Osteoblast (primary cell): Measurements from ENCODE around the gene NRP2. TPM values are rescaled to one million over a fixed set of nuclear protein-coding genes. Genes with fewer than 3 reads are reported as not detected.

Experiments used
- DNase-seq: peaks from one replicate; pipeline ENCODE4 v3.0.0; 2011; ENCODE audit warnings: low spot score, mixed read lengths; ENCODE audit not compliant: insufficient read length; ENCODE audit errors: missing footprints
- H2AFZ ChIP-seq: 2 replicates; pipeline ENCODE4 v1.6.0; 2011; ENCODE audit warnings: mild to moderate bottlenecking, low read length
- H3K27ac ChIP-seq: 2 replicates; pipeline ENCODE4 v1.5.1; 2011; ENCODE audit warnings: mild to moderate bottlenecking, low read depth, low read length, moderate library complexity
- H3K27me3 ChIP-seq: 2 replicates; pipeline ENCODE4 v1.6.0; 2012; ENCODE audit warnings: mild to moderate bottlenecking, control low read depth, inconsistent platforms, low read length, moderate library complexity; ENCODE audit not compliant: insufficient read depth
- H3K36me3 ChIP-seq: 2 replicates; pipeline ENCODE4 v1.5.1; 2011; ENCODE audit warnings: mild to moderate bottlenecking, low read length, control low read depth, moderate library complexity; ENCODE audit not compliant: insufficient read depth
- H3K4me1 ChIP-seq: 2 replicates; pipeline ENCODE4 v1.5.1; 2011; ENCODE audit warnings: mild to moderate bottlenecking, low read length, control low read depth, moderate library complexity; ENCODE audit not compliant: insufficient read depth
- H3K4me2 ChIP-seq: 2 replicates; pipeline ENCODE4 v1.6.0; 2011; ENCODE audit warnings: mild to moderate bottlenecking, low read length; ENCODE audit not compliant: insufficient read depth
- H3K4me3 ChIP-seq: fragments of 200-600 bp; sonication (generic); 3 replicates; pipeline ENCODE4 v1.5.1; 2012; ENCODE audit warnings: mild to moderate bottlenecking, low read length, inconsistent platforms; ENCODE audit not compliant: insufficient read depth
- H3K79me2 ChIP-seq: 2 replicates; pipeline ENCODE4 v1.6.0; 2012; ENCODE audit warnings: mild to moderate bottlenecking, low read length, control low read depth, inconsistent platforms; ENCODE audit not compliant: insufficient read depth
- H3K9me3 ChIP-seq: 2 replicates; pipeline ENCODE4 v1.5.1; 2011; ENCODE audit warnings: low read depth, low read length, control low read depth
- H4K20me1 ChIP-seq: 2 replicates; pipeline ENCODE4 v1.6.0; 2012; ENCODE audit warnings: mild to moderate bottlenecking, low read length, control low read depth; ENCODE audit not compliant: insufficient read depth
- CTCF ChIP-seq: IDR thresholded peaks from 2 replicates; pipeline ENCODE4 v1.5.1; 2011; ENCODE audit warnings: mild to moderate bottlenecking, low read depth, low read length, moderate library complexity; ENCODE audit errors: extremely low read depth
- total RNA-seq: library from RNA; depleted of rRNA; stranded (reverse); fragments of >200 nt; gene quantifications from 2 replicates; pipeline ENCODE4 v1.2.3, GENCODE V29; 2012

Gene NRP2
- total RNA-seq, 1 donor, result 183 TPM

GRCh38 chr2:205739620-205740019, 57.3 kb downstream of the NRP2 start:
- Histone ChIP-seq H3K27ac (no peak overlapping the region), H3K9me3 (no peaks in the 10 kb centered on the region), H3K36me3 (peaks cover 83% of the 10 kb centered on the region), H3K4me3 (no peak overlapping the region), H4K20me1 (no peaks in the 10 kb centered on the region), H3K4me1 (peaks cover 5% of the 10 kb centered on the region), H3K27me3 (no peaks in the 10 kb centered on the region), H2AFZ (no peak overlapping the region), H3K4me2 (no peak overlapping the region), H3K79me2 (no peaks in the 10 kb centered on the region)
- TF ChIP-seq CTCF, result no peak
- no peak for DNase-seq

DNA sequence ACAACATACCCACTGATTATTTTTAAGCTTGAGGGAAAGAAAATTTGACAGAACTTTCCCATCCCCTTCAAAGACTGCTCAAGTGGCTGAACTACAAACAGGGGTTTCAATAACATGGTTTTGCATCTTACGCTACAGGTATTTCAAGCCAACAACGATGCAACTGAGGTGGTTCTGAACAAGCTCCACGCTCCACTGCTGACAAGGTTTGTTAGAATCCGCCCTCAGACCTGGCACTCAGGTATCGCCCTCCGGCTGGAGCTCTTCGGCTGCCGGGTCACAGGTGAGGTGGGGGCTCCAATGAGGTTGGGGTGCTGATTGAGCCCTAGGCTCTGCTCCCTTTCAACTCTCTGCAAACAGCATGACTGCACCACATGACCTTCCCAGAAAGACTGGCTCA, 58.1 kb downstream of the NRP2 start:
- DNase-seq, result no peak
- H3K4me2 ChIP-seq, result no peak overlapping the region
- no peaks in the 10 kb centered on the region for H3K27me3 ChIP-seq
- peaks cover 84% of the 10 kb centered on the region for H3K36me3 ChIP-seq
- no peaks in the 10 kb centered on the region for H3K9me3 ChIP-seq
- no peaks in the 10 kb centered on the region for H3K79me2 ChIP-seq
- no peak for TF ChIP-seq CTCF
- H3K4me1 ChIP-seq, result no peaks in the 10 kb centered on the region
- H4K20me1 ChIP-seq, result no peaks in the 10 kb centered on the region
- H3K27ac ChIP-seq, result no peak overlapping the region
- no peak overlapping the region for H3K4me3 ChIP-seq
- no peak overlapping the region for H2AFZ ChIP-seq

DNA sequence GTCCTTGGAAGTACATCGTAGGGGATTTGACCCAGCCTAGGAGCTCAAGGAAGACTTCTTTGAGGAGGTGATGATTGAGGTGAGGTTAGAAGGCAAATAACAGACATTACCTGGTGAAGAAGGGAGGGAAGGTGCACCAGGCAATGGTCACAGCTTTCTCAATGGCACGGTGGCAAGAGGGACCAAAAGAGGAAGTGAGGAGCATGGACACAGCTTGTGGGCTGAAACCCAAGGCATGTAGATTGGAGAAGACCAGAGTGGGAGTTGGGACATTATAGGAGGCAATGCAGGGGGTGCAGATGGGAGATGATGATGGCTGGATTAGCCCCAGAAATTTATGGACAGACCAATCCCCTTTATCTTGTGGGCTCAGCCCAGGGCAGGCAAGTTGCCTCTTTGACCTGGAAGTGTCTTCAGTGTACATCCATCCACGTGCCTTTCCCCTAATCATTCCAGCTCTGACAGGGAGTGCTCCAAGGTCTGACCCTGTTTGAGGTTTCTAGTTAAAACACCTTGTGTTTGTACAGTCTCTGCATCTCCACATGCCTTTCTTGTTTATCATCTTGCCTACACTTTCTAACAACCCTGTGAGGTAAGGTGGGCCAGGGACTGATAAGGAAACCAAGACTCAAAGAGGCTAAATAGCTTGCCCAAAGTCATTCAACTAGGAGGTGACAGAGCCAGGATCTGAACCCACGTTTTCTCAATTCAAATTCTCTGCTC, 59.1 kb downstream of the NRP2 start:
- TF ChIP-seq CTCF, result no peak

GRCh38 chr2:205743137-205743536, 60.8 kb downstream of the NRP2 start:
- Histone ChIP-seq H3K4me2 (no peak overlapping the region), H3K36me3 (peaks cover 93% of the 10 kb centered on the region), H3K4me3 (no peak overlapping the region), H3K79me2 (no peaks in the 10 kb centered on the region), H3K27me3 (no peaks in the 10 kb centered on the region), H3K9me3 (no peaks in the 10 kb centered on the region), H3K4me1 (no peaks in the 10 kb centered on the region), H3K27ac (no peak overlapping the region), H2AFZ (no peak overlapping the region), H4K20me1 (no peaks in the 10 kb centered on the region)
- no peak for DNase-seq
- no peak for TF ChIP-seq CTCF

More for the DNA sequence above, 59.1 kb downstream of the NRP2 start:
- no peak overlapping the region for H3K27ac ChIP-seq
- H3K4me1 ChIP-seq, result no peaks in the 10 kb centered on the region
- H3K27me3 ChIP-seq, result no peaks in the 10 kb centered on the region
- H3K4me2 ChIP-seq, result no peak overlapping the region
- no peaks in the 10 kb centered on the region for H3K79me2 ChIP-seq
- H2AFZ ChIP-seq, result no peak overlapping the region
- no peaks in the 10 kb centered on the region for H4K20me1 ChIP-seq
- peaks cover 93% of the 10 kb centered on the region for H3K36me3 ChIP-seq
- no peaks in the 10 kb centered on the region for H3K9me3 ChIP-seq
- DNase-seq, result no peak
- no peak overlapping the region for H3K4me3 ChIP-seq
